Testis (tissue), 2 donors: ENCODE results near the gene KRTAP5-3.

Experiments
- CTCF ChIP-seq, 3 experiments: fragments of 450-650 bp in 2 of 3; fragments of 200-600 bp in 1 of 3; sonication (generic) in 1 of 3; IDR thresholded peaks; one replicate each; pipeline ENCODE4 v1.5.1; 2016 to 2019; ENCODE audit warnings: antibody characterized with exemption in 3 of 3, mild to moderate bottlenecking in 2 of 3, moderate library complexity in 1 of 3
- POLR2A ChIP-seq: fragments of 450-650 bp; IDR thresholded peaks from one replicate; pipeline ENCODE4 v1.6.1; 2017; ENCODE audit warnings: antibody characterized with exemption, mild to moderate bottlenecking, moderate library complexity

DNA sequence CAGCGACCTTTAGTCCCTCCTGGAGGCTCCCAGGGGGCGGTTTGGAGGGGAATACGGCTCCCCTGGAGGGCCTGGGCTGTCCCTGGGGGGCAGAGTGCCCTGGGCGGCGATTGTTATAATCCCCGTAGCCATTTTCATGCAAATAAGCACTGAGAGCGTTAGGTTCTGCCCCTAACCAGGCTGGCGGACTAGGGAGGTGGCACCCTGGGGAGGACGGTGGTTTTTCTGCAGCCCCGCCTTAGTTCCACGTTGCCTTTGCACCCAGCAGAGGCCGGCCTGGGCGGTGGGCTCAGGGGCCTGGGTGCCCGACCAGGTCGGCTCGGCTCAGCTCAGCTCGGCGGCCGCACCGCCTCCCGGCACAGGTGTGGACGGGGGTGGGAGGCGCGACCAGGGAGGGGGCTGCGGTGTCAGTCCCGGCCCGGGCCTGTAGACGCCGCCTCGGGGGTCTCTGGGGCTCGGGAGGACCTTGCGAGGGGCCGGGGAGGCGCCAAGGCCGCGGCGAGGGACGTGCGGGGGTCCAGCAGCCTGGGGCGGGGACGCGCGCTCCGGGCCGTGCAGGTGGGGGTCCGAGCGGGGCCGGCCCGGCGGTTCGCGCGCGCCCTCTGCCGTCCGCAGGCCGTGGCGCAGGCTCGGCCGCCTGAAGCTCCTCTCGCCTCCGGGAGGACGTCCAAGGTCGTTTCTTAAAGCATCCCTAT, 33.9 kb downstream of the KRTAP5-3 start:
- no peak for TF ChIP-seq POLR2A
- peak; percentile 70 to 88 (median 83) for TF ChIP-seq CTCF (IDR thresholded peaks at IDR 0.05)
